GM18951 (cell line): ENCODE data around the gene CFHR5.
"Not testable (repeated sequence)": the region's sequence is repeated elsewhere in the genome, so short reads cannot be mapped to it uniquely, and the experiment has no call there.

Experiments
- POLR2A ChIP-seq: IDR thresholded peaks from 4 replicates; pipeline ENCODE4 v1.6.1; 2011; ENCODE audit warnings: mild to moderate bottlenecking; ENCODE audit not compliant: insufficient read length, insufficient read depth; ENCODE audit errors: extremely low read depth
- in situ Hi-C: fragments of 300-500 bp; cut with MboI; formaldehyde crosslinking; loops from one replicate; pipeline ENCODE4 v1.12.0; 2022; ENCODE audit warnings: low sequenced_read_pairs, mixed read lengths, inconsistent platforms; ENCODE audit not compliant: unreplicated experiment

The CFHR5 gene

GRCh38 chr1:196977278-196977677 lies at the start of gene CFHR5:
Gene CFHR5, plus strand, starts transcription at chr1:196977556. Its CDS starts 109 bp downstream, at chr1:196977665.
- in situ Hi-C loops, result no loop called here
- no peak for TF ChIP-seq POLR2A

DNA sequence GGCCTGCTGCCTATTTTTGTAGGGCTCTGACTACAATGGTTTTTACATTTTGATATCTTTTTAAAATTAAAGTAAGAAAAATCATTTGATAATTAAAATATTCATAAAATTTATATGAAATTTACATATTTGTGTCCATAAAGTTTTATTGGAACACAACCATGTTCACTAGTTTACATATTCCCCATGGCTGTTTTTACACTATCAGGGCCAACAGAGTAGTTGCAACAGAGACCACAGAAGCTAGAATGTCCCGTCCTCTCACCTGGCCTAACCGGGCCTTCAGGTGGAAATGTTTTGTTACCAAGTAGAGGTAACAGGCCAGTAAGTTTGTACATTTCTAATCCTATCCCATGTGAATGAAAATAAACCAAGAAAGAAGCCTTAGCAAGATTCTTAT lies 44.5 kb upstream of the CFHR5 start:
- in situ Hi-C loops, result not testable (repeated sequence)

GRCh38 chr1:196933531-196934189 lies 43.7 kb upstream of the CFHR5 start:
- TF ChIP-seq POLR2A, result no peak
- in situ Hi-C loops, result no loop called here

DNA sequence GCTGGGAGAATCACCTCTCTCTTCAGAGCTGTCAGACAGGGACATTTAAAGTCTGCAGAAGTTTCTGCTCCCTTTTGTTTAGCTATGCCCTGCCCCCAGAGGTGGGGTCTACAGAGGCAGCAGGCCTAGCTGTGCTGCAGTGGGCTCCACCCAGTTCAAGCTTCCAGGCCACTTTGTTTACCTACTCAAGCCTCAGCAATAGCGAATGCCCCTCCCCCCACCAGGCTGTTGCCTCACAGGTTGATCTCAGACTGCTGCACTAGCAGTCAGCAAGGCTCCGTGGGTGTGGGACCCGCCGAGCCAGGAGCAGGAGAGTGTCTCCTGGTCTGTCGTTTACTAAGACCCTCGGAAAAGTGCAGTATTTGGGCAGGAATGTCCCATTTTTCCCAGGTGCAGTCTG lies 35.9 kb upstream of the CFHR5 start:
- in situ Hi-C loops, result not testable (repeated sequence)

- in situ Hi-C loops, result not testable (repeated sequence)
These were observed 33.8 kb upstream of the CFHR5 start, which contains the start of gene CFHR2 for GRCh38 chr1:196943568-196943967. Gene CFHR2, plus strand, starts transcription at chr1:196943738. Its CDS starts 143 bp downstream, at chr1:196943881.

DNA sequence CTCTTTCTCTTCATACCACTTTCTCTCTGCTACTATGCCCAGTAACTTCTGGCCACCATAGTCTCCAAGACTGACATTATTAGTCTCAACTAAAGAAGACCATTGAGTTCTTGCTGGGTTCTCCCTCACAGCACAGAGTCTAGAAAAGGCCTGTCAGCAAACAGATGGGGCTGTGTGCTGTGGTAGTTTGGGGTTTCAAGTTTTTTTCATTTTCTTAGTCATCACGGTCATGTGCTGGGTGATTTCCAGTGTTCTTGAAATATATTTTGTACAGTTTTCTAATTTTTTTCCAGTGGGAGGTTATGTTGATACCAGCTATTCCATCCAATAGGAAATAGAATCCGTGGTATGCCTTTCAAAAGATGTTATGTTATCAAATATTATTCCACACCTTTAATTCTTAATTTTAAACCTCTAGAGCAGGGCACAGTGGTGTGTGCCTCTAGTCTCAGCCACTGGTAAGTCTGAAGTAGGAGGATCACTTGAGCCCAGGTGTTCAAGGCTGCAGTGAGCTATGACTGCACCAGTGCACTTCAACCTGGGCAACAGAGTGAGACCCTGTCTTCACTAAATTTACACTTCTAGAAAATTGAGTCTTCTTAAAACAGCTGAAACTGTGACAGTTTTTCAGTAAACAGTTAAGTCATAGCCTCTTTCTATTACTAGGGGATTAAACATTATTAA lies 25.5 kb upstream of the CFHR5 start:
- in situ Hi-C loops, result no loop called here
- no peak for TF ChIP-seq POLR2A

DNA sequence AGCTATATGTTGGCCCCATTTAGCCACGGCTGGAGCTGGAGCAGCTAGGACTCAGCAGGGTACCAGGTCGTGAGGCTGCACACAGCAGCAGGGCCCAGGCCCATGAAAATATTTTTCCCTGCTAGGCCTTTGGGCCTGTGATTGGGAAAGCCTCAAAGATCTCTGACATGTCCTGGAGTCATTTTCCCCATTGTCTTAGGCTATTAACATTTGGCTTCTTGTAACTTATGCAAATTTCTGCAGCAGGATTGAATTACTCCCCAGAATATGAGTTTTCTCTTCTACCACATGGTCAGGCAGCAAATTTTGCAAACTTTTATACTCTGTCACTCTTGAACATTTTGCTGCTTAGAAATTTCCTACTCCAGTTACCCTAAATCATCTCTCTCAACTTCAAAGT lies 22.6 kb upstream of the CFHR5 start:
- TF ChIP-seq POLR2A, result no peak
- in situ Hi-C loops, result no loop called here

DNA sequence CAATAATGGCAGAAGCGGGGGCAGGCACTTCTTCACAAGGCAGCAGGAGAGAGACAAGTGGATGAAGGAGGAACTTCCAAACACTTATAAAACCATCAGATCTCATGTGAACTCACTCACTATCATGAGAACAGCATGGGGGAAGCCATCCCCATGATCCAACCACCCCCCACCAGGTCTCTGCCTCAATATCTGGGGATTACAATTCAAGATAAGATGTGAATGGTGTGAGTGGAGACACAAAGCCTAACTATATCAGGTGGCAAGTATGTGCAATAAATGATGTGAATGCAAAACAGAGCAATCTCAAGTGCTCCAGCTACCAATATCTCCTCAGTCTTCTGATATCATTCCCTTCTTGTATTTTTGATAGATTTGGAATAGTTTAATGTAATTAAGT lies 21.4 kb upstream of the CFHR5 start:
- TF ChIP-seq POLR2A, result no peak
- in situ Hi-C loops, result no loop called here

DNA sequence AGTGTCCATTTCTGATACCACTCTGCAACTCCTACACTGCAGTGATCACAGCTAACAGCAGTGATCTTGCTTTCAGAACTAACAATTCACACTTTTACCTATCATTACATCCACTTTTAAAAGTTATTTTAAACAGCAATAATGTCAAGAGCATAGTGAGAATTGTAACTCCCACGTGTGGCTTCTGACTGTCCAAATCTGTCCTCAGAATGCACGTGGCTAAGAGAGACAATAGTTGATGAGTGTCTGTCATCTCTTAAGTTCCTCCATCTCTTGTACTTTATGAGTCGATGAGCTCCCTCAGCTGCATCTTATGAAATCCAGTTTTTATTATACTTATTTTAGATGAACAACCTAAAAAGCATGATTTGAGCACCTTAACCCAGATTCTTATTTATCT lies 16.5 kb upstream of the CFHR5 start:
- in situ Hi-C loops, result no loop called here
- TF ChIP-seq POLR2A, result no peak

DNA sequence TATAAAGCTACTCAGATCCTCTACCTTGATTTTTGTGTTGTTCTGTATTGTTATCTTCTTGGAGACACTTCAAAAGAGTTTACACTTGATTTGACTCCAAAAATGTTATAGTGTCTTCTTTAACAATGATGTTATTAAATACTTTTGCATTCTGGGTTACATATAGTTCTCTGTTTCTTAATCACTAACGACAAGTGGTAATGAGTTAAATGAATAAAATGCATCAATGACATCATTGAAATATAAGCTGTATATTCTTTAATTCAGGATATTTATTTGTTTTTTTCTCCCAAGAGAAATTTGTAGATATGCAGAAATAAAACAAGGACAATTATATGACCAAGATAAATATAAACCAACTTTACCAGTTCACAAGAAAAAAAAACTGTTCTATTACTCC lies 7.2 kb upstream of the CFHR5 start:
- in situ Hi-C loops, result no loop called here
- TF ChIP-seq POLR2A, result no peak

GRCh38 chr1:196976278-196976677 lies 1.1 kb upstream of the CFHR5 start:
- in situ Hi-C loops, result no loop called here
- TF ChIP-seq POLR2A, result no peak

- in situ Hi-C loops, result no loop called here
- no peak for TF ChIP-seq POLR2A
These were observed 3.5 kb downstream of the CFHR5 start for GRCh38 chr1:196980859-196981258.

- in situ Hi-C loops, result not testable (repeated sequence)
These were observed 4.9 kb downstream of the CFHR5 start for GRCh38 chr1:196982247-196982646.

DNA sequence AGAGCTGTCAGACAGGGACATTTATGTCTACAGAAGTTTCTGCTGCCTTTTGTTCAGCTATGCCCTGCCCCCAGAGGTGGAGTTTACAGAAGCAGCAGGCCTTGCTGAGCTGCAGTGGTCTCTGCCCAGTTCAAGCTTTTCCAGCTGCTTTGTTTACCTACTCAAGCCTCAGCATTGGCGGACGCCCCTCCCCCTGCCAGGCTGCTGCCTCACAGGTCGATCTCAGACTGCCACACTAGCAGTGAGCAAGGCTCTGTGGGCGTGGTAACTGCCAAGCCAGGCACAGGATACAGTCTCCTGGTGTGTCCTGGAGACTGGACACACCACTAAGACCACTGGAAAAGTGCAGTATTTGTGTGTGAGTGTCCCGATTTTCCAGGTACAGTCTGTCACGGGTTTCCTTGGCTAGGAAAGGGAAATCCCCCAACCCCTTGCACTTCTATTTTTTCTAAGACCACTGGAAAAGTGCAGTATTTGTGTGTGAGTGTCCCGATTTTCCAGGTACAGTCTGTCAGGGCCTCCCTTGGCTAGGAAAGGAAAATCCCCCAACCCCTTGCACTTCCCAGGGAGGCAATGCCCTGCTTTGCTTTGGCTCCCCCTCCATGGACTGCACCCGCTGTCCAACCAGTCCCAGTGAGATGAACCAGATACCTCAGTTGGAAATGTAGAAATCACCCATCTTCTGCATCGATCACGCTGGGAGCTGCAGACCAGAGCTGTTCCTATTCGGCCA lies 14.7 kb downstream of the CFHR5 start:
- in situ Hi-C loops, result not testable (repeated sequence)
